KG1 (cell line): ENCODE data around the gene FAM43A.

Experiments
- DNase-seq: peaks from one replicate; lab custom pipeline; 2025; lab: John Stamatoyannopoulos, UW

FAM43A gene

DNA sequence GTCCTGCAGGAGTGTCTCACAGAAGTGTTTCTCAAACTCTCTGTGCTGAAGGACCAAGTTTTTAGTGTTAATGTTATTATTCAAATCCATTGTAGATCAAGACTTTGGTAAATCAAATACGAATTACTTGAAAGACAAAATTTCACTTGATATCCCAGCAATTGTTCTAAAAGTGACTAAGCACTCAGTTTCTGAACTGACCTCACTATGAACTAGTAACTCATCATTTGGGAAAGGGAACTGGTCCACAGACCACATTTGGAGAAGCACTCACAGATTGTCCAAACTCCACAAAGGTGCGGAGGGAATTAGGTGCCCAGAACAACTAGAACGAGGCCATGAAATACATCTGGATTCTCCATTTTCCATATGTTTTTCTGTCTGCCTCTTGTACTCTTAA is 25.6 kb downstream of the FAM43A start:
- DNase-seq = no peak

DNA sequence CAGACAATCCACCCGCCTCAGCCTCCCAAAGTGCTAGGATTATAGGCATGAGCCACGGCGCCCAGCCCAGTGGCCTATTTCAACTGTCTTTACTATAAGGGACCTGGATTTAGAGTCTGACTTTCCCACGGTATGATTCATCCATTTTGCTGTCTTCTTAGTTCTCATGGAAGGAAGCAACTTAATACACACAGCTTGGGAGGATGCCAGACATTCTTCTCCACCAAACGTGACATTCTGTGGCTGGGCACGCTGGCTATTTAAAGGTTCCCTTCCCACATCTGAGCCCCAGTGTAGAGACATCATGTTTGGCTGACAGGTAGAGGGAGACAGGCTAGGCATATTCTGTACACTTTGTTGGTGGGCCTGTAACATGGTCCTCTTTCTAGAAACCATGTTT is 26.2 kb downstream of the FAM43A start:
- no peak for DNase-seq

DNA sequence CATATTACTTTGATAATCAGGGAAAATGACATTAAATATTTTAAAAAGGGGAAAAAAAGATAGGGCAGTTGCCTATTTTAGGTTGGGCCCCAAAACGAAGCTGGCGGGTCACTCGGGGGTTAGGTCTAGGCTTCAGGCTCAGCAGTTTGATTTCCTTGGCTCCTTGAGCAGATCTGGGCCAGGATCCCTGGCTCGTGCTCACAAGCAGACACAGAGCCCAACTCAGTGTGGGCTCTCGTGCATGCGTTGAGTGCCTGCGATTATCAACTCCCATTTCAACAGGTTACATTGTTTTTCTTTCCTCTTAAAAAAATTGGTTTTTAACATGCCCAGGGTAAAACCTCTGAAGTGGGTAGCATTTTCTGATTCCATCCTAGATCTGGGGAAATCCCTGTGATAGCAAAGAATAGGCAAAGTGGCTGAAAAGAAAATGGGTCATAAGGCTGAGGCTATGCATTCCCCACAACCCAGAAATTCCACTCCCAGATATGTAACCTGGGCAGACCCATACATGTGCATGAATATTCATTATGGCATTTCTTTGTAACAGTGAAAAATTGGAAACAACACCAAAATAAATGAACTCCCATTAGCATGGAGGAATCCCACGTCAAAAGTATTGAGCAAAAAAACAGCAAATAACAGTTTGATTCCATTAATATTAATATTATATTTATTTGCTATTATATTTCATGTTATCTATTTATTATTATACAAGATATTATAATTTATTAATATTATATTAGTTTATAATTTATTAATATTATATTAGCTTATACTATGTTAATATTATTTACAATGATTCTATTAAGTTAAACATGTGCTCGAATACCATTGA is 27.8 kb downstream of the FAM43A start:
- no peak for DNase-seq

DNA sequence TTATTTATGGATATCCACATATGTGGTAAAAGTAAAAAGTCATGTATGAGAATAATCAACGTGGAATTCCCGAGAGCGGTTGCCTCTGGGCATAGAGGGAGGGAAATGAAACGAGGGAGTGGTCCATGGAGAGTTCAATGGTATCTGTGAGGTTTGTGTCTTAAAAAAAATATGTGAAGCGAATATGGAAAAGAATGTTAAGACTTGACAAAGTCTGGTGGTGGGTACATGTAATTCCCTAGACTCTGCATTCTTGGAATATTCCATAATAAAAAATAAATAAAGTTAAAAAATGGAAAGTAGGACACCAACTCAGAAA is 28.4 kb downstream of the FAM43A start:
- DNase-seq = no peak

DNA sequence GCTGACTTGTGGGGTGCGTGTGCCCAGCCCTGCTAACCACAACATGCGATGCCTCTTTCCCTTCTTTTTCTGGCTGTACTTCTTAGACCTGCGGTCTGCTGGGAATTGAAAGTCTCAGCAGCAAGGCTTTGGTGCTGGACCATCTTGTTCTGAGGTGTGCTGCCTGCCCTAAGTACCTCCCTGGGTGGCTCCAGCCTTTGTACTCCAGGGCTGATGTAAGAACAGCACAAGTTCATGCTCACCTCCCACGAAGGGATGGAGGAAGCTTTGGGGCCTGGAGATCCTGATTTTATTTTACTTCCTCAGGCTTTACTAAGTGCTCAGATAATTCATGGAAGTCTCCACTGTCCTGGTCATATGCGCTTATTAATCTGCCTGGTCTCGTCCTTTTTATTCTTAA is 28.9 kb downstream of the FAM43A start:
- DNase-seq = no peak

DNA sequence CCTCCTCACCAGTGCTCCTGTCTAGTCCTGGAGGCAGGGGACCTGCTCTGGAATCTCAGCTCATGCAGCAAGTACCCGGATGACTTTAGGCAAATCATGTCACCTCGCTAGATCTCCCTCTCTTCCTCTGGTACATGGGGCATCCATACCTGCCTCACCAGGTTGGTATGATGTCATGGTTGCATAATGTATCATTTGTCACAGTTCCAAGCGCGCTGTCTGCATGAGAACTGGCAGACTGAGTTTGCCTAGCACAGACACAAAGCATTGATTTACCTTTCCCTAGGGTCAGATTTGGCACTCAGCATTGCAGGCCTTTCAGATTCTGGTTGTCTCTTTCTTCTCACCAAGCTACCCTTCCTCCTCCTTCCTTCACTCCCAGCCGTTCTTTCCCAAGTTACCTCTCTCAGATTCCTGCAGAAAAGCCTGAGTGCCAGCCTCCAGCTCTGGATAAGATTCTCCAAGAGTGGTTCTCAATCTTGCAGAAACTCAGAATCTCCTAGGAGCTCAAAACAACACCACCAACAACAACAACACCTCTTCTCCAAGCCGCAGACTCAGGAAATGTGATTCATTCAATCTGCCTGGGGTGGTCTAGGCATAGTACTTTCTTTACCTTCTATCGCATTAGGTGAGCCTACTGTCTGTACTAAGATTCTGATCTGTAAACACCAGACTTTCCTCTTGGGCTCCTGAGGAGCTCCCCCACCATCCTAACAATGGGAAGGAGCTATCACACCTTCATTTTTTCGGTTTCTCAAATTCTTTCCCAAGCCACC is 29.5 kb downstream of the FAM43A start:
- DNase-seq = no peak

DNA sequence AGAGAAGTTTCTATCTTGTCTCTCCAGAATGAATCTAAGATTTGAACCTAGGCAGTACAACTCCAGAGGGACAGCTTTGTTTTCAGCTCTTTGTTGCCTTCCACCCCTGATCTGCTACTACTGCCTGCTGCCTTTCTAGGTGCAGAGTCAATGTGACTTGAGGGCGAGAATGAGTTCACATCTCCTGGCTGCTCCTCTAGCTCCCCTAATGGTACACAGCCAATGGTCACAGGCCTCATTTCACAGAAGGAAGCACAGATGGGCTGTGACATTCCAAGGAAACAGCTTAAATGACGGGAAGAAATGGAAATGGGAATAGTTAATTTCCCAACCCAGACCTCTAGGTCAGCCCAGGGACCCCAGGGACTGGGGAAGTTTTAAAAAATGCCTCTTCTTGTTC is 32.4 kb downstream of the FAM43A start:
- no peak for DNase-seq

DNA sequence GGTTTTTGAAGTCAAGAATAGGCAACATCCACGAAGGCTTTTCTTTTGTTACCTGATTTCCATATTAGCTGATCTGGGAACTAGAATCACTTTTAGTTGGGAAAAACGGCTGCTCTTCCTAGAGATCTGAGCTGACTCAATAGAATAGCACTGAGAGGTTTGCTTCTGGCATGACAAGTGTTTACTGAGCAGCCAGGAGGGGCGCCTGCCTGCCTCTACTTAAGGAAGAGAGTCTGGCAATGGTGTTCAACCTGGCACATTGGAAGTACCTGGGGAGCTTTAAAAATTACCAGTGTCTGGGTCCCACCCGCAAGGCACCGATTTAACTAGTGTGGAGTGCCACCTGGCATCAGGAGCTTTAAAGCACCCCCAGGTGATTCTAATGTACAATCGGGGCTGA is 34.4 kb downstream of the FAM43A start:
- DNase-seq = no peak

DNA sequence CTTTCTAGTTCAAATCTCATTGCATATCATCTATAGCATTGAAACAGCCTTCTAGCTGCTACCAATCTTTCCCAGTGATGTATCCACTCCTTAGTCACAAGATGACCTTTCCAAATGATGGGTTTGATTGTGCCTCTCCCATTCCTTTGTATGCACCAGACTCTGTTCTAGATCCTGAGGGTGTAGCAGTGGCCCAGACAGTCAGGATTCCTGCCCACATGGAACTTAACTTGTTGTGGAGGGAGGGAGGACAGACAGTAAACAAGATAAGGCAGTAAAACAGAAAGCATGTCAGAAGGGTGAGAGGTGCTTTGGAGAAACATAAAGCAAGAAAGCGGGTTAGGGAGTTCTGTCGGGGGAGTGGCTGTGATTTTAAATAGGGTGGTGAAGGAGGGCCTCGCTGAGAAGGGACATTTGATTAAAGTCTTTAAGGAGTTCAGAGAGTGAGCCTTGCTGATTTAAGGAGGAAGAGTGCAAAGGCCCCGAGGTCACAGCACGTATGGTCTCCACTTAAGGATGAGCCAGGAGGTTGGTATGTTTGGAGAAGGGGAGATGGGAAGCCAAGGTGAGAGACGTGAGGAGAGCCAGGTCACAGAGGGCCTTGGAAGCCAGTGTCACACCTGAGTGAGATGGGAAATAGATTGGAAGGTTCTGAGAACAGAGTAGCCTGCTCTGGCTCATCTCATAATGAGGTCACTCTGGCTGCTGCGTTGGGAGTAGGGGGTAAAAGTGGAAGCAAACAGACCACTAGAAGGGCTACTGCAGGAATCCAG is 38.3 kb downstream of the FAM43A start:
- DNase-seq = no peak

DNA sequence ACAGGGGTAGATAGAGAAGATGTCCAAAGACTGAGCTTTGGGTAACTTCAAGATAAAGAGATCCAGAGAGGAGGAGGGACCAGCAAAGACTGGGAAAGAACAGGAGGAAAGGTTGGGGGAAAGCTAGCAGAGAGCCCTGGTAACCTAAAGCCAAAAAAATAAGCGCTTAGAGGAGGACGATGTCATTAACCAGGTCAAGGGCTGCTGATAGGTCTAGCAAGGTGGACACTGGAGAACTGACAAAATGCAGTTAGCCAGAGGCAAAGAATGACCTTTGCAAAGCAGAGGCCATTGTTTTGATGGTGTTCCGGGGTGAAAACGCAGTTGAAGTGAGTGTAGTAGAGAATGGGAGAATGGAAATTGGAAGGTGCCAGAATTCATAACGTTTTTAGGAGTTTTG is 39.7 kb downstream of the FAM43A start:
- no peak for DNase-seq

DNA sequence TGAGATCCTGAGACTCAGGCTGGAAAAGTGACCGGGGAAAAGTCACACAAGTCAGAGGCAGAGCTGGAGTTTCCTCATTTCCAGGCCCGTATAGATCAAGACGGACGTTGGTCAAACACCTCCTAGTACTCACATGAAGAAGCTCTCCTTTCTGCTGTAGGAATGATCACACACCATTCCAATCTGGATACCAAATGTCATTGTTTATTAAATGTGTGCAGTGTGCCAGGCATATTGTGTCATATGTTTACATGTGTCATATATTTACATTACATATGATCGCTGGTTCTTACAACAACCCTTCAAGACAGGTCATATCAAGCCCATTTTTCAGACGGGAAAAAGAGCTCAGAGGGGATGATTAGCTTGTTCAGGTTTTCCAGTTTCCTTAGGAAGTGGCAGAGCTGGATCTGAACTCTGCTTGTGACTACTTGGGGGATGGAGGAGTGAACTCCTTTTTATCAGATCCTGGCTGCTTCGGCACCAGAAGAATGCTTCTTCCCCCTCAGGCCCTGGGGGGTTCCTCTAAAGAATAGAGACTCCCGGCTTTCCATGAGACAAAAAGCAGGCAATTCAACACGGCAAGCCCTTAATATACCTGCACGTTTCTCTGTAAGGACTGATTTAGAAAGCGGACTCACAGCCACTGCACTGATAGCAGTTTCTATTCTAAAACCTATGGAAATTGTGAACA is 41.9 kb downstream of the FAM43A start:
- no peak for DNase-seq

DNA sequence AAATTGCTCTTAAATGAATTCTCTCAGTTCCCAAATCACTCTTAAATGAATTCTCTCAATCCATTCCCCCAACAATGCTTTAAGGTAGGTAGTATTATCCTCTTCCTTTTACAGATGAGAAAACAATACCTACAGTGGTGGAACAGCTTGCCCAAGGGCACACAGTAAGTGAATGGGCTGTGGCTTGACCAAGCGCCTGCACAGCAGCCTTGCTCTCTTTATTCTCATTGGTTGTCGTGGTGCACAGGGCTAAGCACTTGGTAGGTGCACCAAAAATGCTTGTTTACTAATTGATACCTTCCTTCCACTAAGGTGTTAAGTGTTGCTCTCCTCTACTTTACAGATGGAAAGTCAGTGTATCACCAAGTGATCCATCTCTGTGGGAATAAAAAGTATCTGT is 43.3 kb downstream of the FAM43A start:
- DNase-seq = no peak

DNA sequence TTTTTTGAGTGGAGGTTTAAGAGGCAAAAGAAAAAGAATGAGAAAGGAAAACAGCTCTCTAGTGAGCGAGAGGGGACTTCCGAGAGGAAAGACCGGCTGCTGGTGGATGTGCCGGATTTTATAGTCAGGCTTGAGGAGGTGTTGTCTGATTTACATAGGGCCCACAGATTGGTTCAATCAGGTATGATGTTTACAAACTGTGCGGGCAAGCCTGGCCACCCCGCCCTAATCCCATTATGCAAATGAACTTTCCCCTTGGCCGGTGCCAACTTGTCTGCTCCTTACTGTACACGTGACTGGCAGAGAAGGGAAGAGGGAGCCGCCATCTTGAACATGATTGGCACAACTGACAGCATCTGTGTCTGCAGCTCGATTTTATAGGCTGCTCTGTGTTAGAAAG is 44.7 kb downstream of the FAM43A start:
- no peak for DNase-seq

DNA sequence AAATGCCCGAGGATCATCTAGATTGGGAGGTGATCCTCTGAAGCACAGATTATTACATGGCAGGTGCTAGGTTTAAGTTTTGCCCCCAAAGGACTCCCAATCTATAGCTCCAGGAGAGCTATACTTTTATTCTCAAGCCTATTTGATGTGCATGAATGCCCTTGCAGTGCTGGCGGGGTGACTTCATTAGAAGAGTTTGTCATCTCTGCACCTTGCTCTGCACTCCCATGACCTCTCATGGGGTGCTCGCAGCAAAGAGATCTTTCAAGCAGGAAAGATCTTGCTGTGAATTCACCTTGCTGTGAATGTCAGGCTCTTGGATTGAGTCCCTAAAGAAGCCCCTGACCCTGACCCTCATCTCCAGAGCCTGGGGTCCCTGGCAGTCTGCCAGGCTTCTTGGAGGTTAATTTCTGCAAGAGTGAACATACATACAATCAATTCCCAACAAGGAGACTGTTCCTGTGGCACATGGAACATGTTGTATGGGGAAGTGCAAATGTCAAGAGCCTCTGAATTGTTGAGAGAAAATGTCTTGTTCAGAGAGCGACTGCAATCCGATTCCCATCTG is 45.9 kb downstream of the FAM43A start:
- DNase-seq = no peak

DNA sequence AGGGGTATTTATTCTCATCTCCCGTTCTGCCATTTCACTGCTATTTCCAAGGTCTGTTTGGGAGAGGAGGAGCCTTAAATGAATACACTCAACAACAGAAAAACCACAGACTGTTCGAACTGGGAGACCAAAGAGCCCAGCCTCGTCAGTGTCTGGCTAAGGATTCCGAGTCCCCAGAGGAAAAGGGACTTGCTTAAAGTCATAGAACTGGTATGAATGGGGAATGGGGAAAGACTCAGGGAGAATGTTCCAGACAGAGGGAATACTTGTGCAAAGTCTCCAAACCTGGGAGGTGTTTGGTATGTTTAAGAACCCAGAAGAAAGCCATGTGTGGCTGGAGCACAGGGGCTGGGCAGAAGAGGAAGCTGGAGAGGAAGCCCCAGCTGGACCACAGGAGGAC is 46.9 kb downstream of the FAM43A start:
- DNase-seq = no peak

DNA sequence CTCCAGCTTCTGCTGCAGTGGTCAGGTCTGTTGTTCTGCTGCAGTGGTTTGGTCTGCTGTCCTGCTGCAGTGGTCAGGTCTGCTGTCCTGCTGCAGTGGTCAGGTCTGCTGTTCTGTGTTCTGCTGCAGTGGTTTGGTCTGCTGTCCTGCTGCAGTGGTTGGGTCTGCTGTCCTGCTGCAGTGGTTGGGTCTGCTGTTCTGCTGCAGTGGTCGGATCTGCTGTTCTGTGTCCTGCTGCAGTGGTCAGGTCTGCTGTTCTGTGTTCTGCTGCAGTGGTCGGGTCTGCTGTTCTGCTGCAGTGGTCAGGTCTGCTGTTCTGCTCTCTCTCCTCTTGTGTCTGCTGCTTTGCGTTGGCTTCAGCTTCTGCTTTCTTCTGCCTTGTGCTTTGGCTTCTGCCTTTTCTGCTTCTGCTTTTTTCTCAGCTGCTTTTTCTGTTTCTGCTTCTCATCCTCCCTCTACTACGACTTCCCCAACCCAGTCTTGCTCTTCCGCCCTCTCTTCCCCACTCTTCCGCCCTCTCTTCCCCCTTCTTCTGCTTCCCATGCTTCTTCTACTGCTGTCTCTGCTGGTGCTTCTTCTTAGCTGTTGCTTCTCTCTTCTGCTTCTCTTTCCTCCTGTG is 50.7 kb downstream of the FAM43A start:
- DNase-seq = peak; percentile 60

DNA sequence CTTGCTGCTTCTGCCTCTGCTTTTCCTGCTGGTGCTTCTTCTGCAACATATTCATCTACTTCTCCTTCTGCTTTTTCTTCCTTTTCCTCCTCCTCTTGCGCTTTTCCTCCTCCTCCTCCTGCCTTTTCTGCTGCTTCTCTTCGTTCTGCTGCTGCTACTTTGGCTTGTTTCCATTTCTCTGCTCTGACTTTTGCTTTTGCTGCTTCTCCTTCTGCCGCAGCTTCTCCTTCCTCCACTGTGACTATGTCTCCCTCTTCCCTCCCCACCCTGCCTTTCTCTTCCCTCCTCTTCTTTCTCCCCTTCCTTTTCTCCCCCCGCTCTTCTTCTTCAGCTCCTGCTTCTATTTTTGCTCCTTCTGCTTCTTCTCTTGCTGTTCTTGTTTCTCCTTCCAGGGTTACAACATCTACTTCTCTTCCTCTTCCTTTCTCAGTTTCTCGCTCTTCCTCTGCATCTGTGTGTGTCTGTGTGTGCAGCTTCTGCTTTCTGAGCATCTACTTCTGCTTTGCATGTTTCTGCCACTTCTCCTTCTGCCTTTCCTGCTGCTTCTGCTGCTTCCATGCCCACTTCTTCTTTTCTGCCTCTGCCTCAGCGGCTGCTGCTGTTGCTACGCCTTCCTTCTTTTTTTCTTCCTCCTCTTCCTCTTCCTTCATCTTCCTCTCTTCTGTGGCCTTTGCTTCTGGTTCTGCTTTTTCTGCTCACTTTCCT is 51.4 kb downstream of the FAM43A start:
- DNase-seq = peak; percentile 35
